GM23338 (cell line): ENCODE results near the gene NCAPD3. TPM values are rescaled to one million over a fixed set of nuclear protein-coding genes. Genes with fewer than 3 reads are reported as not detected.

Experiments used
- polyA plus RNA-seq: library from polyadenylated mRNA; unstranded; fragments of >200 nt; fragmentation: Nextera tagmentation; extraction: Ambion mirVana; gene quantifications from 2 replicates; pipeline ENCODE4 v1.2.1, GENCODE V29; 2016
- total RNA-seq: library from RNA; depleted of rRNA; stranded (reverse); fragments of >200 nt; shearing (Covaris generic); gene quantifications from 2 replicates; pipeline ENCODE4 v1.2.3, GENCODE V29; 2014; rRNA removed

NCAPD3 gene
- total and polyA plus RNA-seq, 2 experiments from 2014 or later: 37.1 to 49.8 TPM

Other genes with a start within 250 kb of the NCAPD3 start
- 41.5 and 44.8 TPM in 2 replicates for gene JAM3, start 154.9 kb downstream of the NCAPD3 start, total RNA-seq
- 13.1 and 14.1 TPM in 2 replicates for gene JAM3, start 154.9 kb downstream of the NCAPD3 start, polyA plus RNA-seq
- 29.1 and 30.3 TPM in 2 replicates for gene VPS26B, start 704 bp upstream of the NCAPD3 start, total RNA-seq
- gene VPS26B, start 704 bp upstream of the NCAPD3 start, polyA plus RNA-seq: 9.2 and 10.1 TPM in 2 replicates
- 91.0 and 116 TPM in 2 replicates for gene THYN1, start 29.4 kb upstream of the NCAPD3 start, total RNA-seq
- 183 and 216 TPM in 2 replicates for gene THYN1, start 29.4 kb upstream of the NCAPD3 start, polyA plus RNA-seq
- 62.3 and 65.4 TPM in 2 replicates for gene ACAD8, start 29.6 kb upstream of the NCAPD3 start, total RNA-seq
- 42.8 and 43.2 TPM in 2 replicates for gene ACAD8, start 29.6 kb upstream of the NCAPD3 start, polyA plus RNA-seq
- 33.1 and 35.9 TPM in 2 replicates for gene GLB1L3, start 52.4 kb upstream of the NCAPD3 start, total RNA-seq
- 27.1 and 28.8 TPM in 2 replicates for gene GLB1L3, start 52.4 kb upstream of the NCAPD3 start, polyA plus RNA-seq
- 9.8 and 12.3 TPM in 2 replicates for gene GLB1L2, start 108.0 kb upstream of the NCAPD3 start, total RNA-seq
- 2.9 and 3.3 TPM in 2 replicates for gene GLB1L2, start 108.0 kb upstream of the NCAPD3 start, polyA plus RNA-seq
- gene B3GAT1, start 188.3 kb upstream of the NCAPD3 start, total RNA-seq: 24.8 and 28.3 TPM in 2 replicates
- 4.3 and 4.8 TPM in 2 replicates for gene B3GAT1, start 188.3 kb upstream of the NCAPD3 start, polyA plus RNA-seq